Activated CD4-positive, alpha-beta T cell treated with anti-CD3 and anti-CD28 coated beads, Interleukin-2, amount 10 ng/mL, durations not matched to agents 24 days and 14 days (primary cell): ENCODE results near the gene PHKA1. TPM values are rescaled to one million over a fixed set of nuclear protein-coding genes. Genes with fewer than 3 reads are reported as not detected.
"Not testable (repeated sequence)": the region's sequence is repeated elsewhere in the genome, so short reads cannot be mapped to it uniquely, and the experiment has no call there.

Source experiments
- DNase-seq: peaks from one replicate; pipeline ENCODE4 v3.0.0; 2022
- H3K27ac Mint-ChIP-seq: one replicate; pipeline ENCODE4 v1.8.0; 2022; ENCODE audit warnings: mild to moderate bottlenecking, mixed read lengths
- H3K27me3 Mint-ChIP-seq: one replicate; pipeline ENCODE4 v1.8.0; 2022; ENCODE audit warnings: mixed read lengths
- H3K36me3 Mint-ChIP-seq: one replicate; pipeline ENCODE4 v1.8.0; 2022; ENCODE audit warnings: low read depth, mild to moderate bottlenecking, mixed read lengths
- H3K4me1 Mint-ChIP-seq: one replicate; pipeline ENCODE4 v1.8.0; 2021; ENCODE audit warnings: mixed read lengths
- H3K4me3 Mint-ChIP-seq: one replicate; pipeline ENCODE4 v1.8.0; 2022; ENCODE audit warnings: mild to moderate bottlenecking, moderate library complexity, mixed read lengths
- H3K9me3 Mint-ChIP-seq: one replicate; pipeline ENCODE4 v1.8.0; 2021; ENCODE audit warnings: mixed read lengths
- intact Hi-C: fragments of 100-400 bp; cut with micrococcal nuclease; formaldehyde crosslinking; loops from one replicate; pipeline ENCODE4 v1.15.1; 2023
- total RNA-seq: library from RNA; stranded (reverse); gene quantifications from 2 replicates; pipeline ENCODE4 v1.2.3, GENCODE V29; 2022

Gene PHKA1
- total RNA-seq, 1 donor from 2014 or later, result 9.9 TPM

GRCh38 chrX:72644946-72645345 is 69.2 kb downstream of the PHKA1 start:
- no peak for DNase-seq
- Mint-ChIP-seq H3K4me3 (no peak overlapping the region), H3K36me3 (peaks cover 2% of the 10 kb centered on the region), H3K9me3 (no peaks in the 10 kb centered on the region), H3K27ac (no peak overlapping the region), H3K4me1 (peaks cover 3% of the 10 kb centered on the region), H3K27me3 (no peaks in the 10 kb centered on the region)
- intact Hi-C loops, result no loop called here

- intact Hi-C loops, result no loop called here
Measured at GRCh38 chrX:72641611-72642010, 72.5 kb downstream of the PHKA1 start.

GRCh38 chrX:72635930-72636329 is 78.2 kb downstream of the PHKA1 start:
- no peak overlapping the region for H3K27ac Mint-ChIP-seq
- no peak for DNase-seq

More at GRCh38 chrX:72641611-72642010, 72.5 kb downstream of the PHKA1 start:
- H3K36me3 Mint-ChIP-seq, result peaks cover 2% of the 10 kb centered on the region
- H3K9me3 Mint-ChIP-seq, result no peaks in the 10 kb centered on the region
- H3K27ac Mint-ChIP-seq, result no peak overlapping the region
- H3K27me3 Mint-ChIP-seq, result no peaks in the 10 kb centered on the region
- H3K4me1 Mint-ChIP-seq, result peaks cover 3% of the 10 kb centered on the region
- no peak for DNase-seq
- H3K4me3 Mint-ChIP-seq, result no peak overlapping the region

GRCh38 chrX:72634331-72634730 is 79.8 kb downstream of the PHKA1 start:
- Mint-ChIP-seq H3K9me3 (no peaks in the 10 kb centered on the region), H3K4me3 (no peak overlapping the region), H3K27me3 (no peaks in the 10 kb centered on the region), H3K27ac (no peak overlapping the region), H3K36me3 (peaks cover 4% of the 10 kb centered on the region), H3K4me1 (no peaks in the 10 kb centered on the region)
- DNase-seq, result no peak
- intact Hi-C loops, result no loop called here

More at GRCh38 chrX:72635930-72636329, 78.2 kb downstream of the PHKA1 start:
- H3K4me1 Mint-ChIP-seq, result no peaks in the 10 kb centered on the region
- H3K36me3 Mint-ChIP-seq, result peaks cover 2% of the 10 kb centered on the region
- H3K9me3 Mint-ChIP-seq, result no peaks in the 10 kb centered on the region
- H3K4me3 Mint-ChIP-seq, result no peak overlapping the region
- intact Hi-C loops, result no loop called here
- H3K27me3 Mint-ChIP-seq, result no peaks in the 10 kb centered on the region

GRCh38 chrX:72630185-72630584 is 83.9 kb downstream of the PHKA1 start:
- Mint-ChIP-seq H3K9me3 (no peaks in the 10 kb centered on the region), H3K27me3 (no peaks in the 10 kb centered on the region), H3K27ac (no peak overlapping the region), H3K4me3 (no peak overlapping the region), H3K4me1 (no peaks in the 10 kb centered on the region), H3K36me3 (peaks cover 8% of the 10 kb centered on the region)
- intact Hi-C loops, result no loop called here
- DNase-seq, result no peak

- intact Hi-C loops, result loop anchor here (5.0 to 10.0 kb wide), 2 partner anchors 38 to 349 kb away; partner anchors contain the start of gene RPS4X
- no peak overlapping the region for H3K4me3 Mint-ChIP-seq
- H3K27ac Mint-ChIP-seq, result no peak overlapping the region
- H3K9me3 Mint-ChIP-seq, result no peaks in the 10 kb centered on the region
- no peak for DNase-seq
- H3K36me3 Mint-ChIP-seq, result peaks cover 15% of the 10 kb centered on the region
- H3K4me1 Mint-ChIP-seq, result peaks cover 25% of the 10 kb centered on the region
- H3K27me3 Mint-ChIP-seq, result no peaks in the 10 kb centered on the region
Measured at GRCh38 chrX:72624194-72624593, 89.9 kb downstream of the PHKA1 start.

GRCh38 chrX:72621625-72622485 is 92.3 kb downstream of the PHKA1 start:
- intact Hi-C loops, result loop anchor here (1.0 to 10.0 kb wide), 6 partner anchors 18 to 347 kb away; partner anchors contain the start of gene RPS4X
- H3K36me3 Mint-ChIP-seq, result peaks cover 17% of the 10 kb centered on the region
- no peaks in the 10 kb centered on the region for H3K27me3 Mint-ChIP-seq
- H3K4me3 Mint-ChIP-seq, result peak overlapping the region; percentile 80
- no peaks in the 10 kb centered on the region for H3K9me3 Mint-ChIP-seq
- peak overlapping the region; percentile 98 for H3K27ac Mint-ChIP-seq
- DNase-seq, result peak; percentile 51
- peaks cover 25% of the 10 kb centered on the region for H3K4me1 Mint-ChIP-seq

GRCh38 chrX:72621163-72621562 is 92.9 kb downstream of the PHKA1 start:
- Mint-ChIP-seq H3K36me3 (peaks cover 17% of the 10 kb centered on the region), H3K4me3 (peak overlapping the region; percentile 80), H3K4me1 (peaks cover 25% of the 10 kb centered on the region), H3K27me3 (no peaks in the 10 kb centered on the region), H3K9me3 (no peaks in the 10 kb centered on the region), H3K27ac (peak overlapping the region; percentile 98)
- no peak for DNase-seq
- intact Hi-C loops, result loop anchor here (1.0 to 10.0 kb wide), 6 partner anchors 17 to 346 kb away; partner anchors contain the start of gene RPS4X

GRCh38 chrX:72620550-72621145 is 93.5 kb downstream of the PHKA1 start:
- peaks cover 25% of the 10 kb centered on the region for H3K4me1 Mint-ChIP-seq
- peak overlapping the region; percentile 80 for H3K4me3 Mint-ChIP-seq
- no peaks in the 10 kb centered on the region for H3K27me3 Mint-ChIP-seq
- intact Hi-C loops, result loop anchor here (1.0 to 10.0 kb wide), 6 partner anchors 16 to 346 kb away; partner anchors contain the start of gene RPS4X
- no peaks in the 10 kb centered on the region for H3K9me3 Mint-ChIP-seq
- peaks cover 16% of the 10 kb centered on the region for H3K36me3 Mint-ChIP-seq
- peak; percentile 69 for DNase-seq
- peak overlapping the region; percentile 98 for H3K27ac Mint-ChIP-seq

GRCh38 chrX:72609313-72609712 is 104.8 kb downstream of the PHKA1 start:
- intact Hi-C loops, result no loop called here
- peaks cover 2% of the 10 kb centered on the region for H3K4me1 Mint-ChIP-seq
- no peak for DNase-seq
- peaks cover 4% of the 10 kb centered on the region for H3K9me3 Mint-ChIP-seq
- peaks cover 7% of the 10 kb centered on the region for H3K36me3 Mint-ChIP-seq
- H3K4me3 Mint-ChIP-seq, result no peak overlapping the region
- H3K27ac Mint-ChIP-seq, result no peak overlapping the region
- no peaks in the 10 kb centered on the region for H3K27me3 Mint-ChIP-seq

- Mint-ChIP-seq H3K27ac (peak overlapping the region; percentile 29), H3K36me3 (peaks cover 7% of the 10 kb centered on the region), H3K27me3 (no peaks in the 10 kb centered on the region), H3K4me1 (peaks cover 5% of the 10 kb centered on the region), H3K4me3 (no peak overlapping the region), H3K9me3 (peaks cover 4% of the 10 kb centered on the region)
- DNase-seq, result no peak
- intact Hi-C loops, result loop anchor here (1.0 kb wide), 1 partner anchor 17 kb away; no protein-coding TSS in a partner anchor
Measured at GRCh38 chrX:72604705-72605104, 109.4 kb downstream of the PHKA1 start.

- peaks cover 4% of the 10 kb centered on the region for H3K9me3 Mint-ChIP-seq
- no peak overlapping the region for H3K27ac Mint-ChIP-seq
- H3K27me3 Mint-ChIP-seq, result no peaks in the 10 kb centered on the region
- H3K4me1 Mint-ChIP-seq, result peaks cover 5% of the 10 kb centered on the region
- H3K36me3 Mint-ChIP-seq, result peaks cover 7% of the 10 kb centered on the region
- DNase-seq, result no peak
- no peak overlapping the region for H3K4me3 Mint-ChIP-seq
- intact Hi-C loops, result loop anchor here (1.0 kb wide), 1 partner anchor 17 kb away; no protein-coding TSS in a partner anchor
Measured at GRCh38 chrX:72604112-72604511, 110.0 kb downstream of the PHKA1 start.

GRCh38 chrX:72591038-72591437 is 123.1 kb downstream of the PHKA1 start:
- H3K9me3 Mint-ChIP-seq, H3K4me3 Mint-ChIP-seq, H3K4me1 Mint-ChIP-seq, H3K27ac Mint-ChIP-seq, H3K27me3 Mint-ChIP-seq, DNase-seq, H3K36me3 Mint-ChIP-seq, intact Hi-C loops: not testable (repeated sequence)

GRCh38 chrX:72584163-72584562 is 129.9 kb downstream of the PHKA1 start:
- H3K36me3 Mint-ChIP-seq, result peaks cover 2% of the 10 kb centered on the region
- intact Hi-C loops, result no loop called here
- no peaks in the 10 kb centered on the region for H3K9me3 Mint-ChIP-seq
- H3K4me3 Mint-ChIP-seq, result no peak overlapping the region
- no peak overlapping the region for H3K27ac Mint-ChIP-seq
- H3K27me3 Mint-ChIP-seq, result no peaks in the 10 kb centered on the region
- no peak for DNase-seq
- H3K4me1 Mint-ChIP-seq, result no peaks in the 10 kb centered on the region
